RKO (cell line): ENCODE measurements around the gene VPS54.

Source experiments
- DNase-seq: peaks from one replicate; pipeline ENCODE4 v3.0.0-alpha.2; 2016; ENCODE audit warnings: low spot score

VPS54 gene, protein sequence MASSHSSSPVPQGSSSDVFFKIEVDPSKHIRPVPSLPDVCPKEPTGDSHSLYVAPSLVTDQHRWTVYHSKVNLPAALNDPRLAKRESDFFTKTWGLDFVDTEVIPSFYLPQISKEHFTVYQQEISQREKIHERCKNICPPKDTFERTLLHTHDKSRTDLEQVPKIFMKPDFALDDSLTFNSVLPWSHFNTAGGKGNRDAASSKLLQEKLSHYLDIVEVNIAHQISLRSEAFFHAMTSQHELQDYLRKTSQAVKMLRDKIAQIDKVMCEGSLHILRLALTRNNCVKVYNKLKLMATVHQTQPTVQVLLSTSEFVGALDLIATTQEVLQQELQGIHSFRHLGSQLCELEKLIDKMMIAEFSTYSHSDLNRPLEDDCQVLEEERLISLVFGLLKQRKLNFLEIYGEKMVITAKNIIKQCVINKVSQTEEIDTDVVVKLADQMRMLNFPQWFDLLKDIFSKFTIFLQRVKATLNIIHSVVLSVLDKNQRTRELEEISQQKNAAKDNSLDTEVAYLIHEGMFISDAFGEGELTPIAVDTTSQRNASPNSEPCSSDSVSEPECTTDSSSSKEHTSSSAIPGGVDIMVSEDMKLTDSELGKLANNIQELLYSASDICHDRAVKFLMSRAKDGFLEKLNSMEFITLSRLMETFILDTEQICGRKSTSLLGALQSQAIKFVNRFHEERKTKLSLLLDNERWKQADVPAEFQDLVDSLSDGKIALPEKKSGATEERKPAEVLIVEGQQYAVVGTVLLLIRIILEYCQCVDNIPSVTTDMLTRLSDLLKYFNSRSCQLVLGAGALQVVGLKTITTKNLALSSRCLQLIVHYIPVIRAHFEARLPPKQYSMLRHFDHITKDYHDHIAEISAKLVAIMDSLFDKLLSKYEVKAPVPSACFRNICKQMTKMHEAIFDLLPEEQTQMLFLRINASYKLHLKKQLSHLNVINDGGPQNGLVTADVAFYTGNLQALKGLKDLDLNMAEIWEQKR

DNA sequence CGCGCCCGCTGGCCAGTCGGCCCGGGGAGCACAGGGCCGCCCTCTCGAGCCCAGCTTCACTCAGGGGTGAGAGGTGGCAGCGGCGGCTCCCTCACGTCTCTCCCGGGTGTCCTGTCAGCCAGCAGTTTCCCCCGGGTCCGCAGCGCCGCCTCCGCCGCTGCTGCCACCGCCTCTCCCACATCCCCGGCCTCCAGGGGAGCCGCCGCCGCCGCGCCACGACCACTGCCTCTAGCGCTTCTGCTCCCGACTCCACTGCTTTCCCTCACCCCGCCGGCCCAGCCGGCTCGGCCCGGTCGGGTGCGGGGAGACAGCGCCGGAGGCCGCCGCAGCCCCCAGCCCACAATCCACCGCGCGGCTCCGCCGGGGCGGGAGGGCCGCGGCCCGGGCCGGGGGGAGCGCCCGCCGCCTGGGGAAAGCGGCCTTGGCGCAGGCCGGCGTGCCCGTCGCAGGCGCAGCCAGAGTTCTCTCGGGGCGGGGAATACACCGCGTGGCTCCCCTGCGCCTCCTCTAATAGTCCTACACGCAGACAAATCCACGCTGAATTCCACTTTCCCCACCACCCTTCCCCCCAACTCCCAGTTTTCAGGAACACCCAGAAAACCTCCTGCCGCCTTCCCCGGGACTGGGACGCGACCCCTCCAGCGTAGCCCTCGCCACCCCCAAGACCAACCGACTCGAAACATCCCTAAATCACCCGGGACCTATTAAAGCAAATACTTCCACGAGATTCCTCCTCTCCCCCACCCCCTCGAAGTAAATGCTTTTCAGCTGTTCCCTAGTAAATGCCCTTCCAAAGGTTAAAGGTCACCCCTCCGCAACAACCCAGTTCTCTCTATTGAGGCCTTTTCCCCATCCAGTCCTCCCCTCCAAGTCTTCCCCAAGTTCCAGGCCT, at the start of gene VPS54:
VPS54 (minus strand) TSS at position 346 of the 892 bp plus-strand sequence. CDS start 35,429 bp downstream, outside the sequence.
- peak; percentile 67 for DNase-seq

- no peak for DNase-seq
These were observed 48.1 kb upstream of the VPS54 start for GRCh38 chr2:64067326-64067725.

DNA sequence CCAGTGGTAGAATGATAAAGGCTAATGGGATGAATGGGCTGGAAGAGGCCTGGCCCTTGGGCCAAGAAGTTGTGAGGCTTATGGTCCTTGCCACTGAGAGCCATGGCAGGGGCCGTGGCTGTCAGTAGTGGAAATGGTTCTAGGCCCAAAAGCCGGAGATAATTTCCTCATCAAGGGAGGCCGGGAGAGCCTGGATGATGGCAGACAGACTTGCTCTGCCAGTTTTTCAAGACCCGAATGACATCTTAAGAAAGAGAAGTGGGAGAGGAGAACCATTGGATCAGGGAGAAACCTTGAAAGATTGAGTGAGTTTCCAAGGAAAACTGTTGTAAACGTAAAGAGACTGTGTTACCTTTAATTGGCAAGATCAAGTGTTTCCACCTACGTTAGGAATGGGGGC, 46.3 kb upstream of the VPS54 start:
- DNase-seq: no peak

- DNase-seq: no peak
These were observed 44.7 kb upstream of the VPS54 start for GRCh38 chr2:64063924-64064331.

GRCh38 chr2:64063454-64063853, 44.2 kb upstream of the VPS54 start:
- no peak for DNase-seq

- no peak for DNase-seq
These were observed 43.6 kb upstream of the VPS54 start for GRCh38 chr2:64062840-64063239.

DNA sequence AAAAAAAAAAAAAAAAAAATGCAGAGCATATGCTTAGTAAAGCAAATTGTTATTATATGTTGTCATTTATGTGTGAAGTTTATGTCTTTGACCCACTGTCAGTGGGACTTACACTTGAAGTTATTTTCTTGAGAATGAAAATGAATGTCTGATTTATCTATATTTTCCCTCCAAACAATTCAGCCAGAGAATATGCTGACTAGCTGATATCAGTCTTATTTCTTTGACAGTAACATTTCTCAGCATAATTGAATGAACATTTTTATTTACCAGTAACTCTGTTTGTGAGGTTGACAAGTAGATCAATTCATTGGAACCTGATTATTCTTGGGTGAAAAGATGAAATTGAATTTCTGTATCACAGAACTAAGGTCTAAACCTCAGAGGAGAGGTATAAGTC, 40.0 kb upstream of the VPS54 start:
- no peak for DNase-seq

DNA sequence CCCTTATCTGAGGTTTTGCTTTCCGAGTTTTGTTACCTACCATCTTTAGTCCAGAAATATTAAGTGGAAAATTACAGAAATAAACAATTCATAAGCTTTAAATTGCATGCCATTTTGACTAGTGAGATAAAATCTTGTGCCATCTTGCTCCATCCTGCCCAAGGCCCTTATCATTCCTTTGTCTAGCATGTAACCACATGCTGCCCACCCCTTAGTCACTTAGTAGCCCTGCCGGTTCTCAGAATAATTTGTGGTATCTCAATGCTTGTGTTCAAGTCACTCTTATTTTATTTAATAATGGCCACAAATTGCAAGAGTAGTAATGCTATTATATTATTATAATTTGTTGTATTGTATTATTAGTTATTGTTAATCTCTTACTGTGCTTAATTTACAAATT, 36.8 kb upstream of the VPS54 start:
- DNase-seq: no peak

GRCh38 chr2:64054161-64054915, 35.1 kb upstream of the VPS54 start:
- no peak for DNase-seq

DNA sequence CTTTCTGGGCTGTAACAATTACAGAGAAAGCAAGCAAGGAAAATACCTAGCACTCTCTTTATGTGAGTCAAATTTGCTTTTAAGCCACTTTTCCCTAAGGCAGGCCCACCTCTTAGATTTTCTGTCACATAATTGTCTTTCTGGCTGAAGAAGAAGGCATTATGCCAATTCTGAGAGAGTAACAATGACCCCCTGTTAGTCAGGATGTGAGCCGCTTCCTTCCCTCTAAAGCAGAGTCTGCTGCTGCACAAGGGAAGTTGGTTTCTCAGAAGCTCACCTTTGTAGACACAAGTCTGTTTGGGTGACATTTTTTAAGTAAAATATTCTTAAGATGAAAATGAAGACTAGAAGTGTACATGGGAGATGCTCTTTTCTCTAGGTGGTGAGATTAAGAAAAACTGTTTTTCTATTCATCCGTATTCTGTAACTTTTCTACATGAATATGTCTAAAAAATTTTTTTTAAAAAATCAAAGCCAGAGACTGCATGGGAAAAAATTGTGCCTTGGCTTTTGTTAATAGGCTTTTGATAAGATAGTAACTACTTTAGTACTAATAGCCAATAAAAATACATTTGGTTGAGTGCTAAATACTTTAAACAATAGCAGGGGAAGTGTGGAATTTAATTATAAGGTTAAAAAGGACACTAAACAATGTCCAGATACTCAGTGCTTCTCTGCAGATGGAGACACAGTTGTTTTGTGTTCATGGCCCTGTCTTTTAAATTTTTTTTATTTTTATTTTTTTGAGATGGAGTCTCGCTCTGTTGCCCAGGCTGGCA, 33.4 kb upstream of the VPS54 start:
- no peak for DNase-seq

GRCh38 chr2:64049633-64050220, 30.5 kb upstream of the VPS54 start:
- DNase-seq: peak; percentile 72

DNA sequence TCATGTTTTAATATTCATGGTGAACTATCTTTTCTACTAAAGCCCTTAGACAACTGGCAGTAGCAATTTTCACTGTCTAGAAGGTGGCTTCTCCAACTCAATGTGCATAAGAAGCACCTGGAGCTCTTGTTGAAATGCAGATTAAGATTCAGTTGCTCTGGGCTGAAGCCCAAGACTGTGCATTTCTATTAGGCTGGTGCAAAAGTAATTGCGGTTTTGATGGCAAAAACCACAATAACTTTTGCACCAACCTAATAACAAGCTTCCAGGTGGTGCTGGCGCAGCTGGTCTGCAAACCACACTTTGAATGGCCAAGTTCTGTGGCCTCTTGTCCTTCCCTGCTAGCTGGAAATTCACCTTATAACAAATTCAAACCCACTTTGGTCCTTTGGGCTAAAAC, 26.7 kb upstream of the VPS54 start:
- DNase-seq: no peak

- no peak for DNase-seq
These were observed 20.9 kb upstream of the VPS54 start for GRCh38 chr2:64040161-64040560.

DNA sequence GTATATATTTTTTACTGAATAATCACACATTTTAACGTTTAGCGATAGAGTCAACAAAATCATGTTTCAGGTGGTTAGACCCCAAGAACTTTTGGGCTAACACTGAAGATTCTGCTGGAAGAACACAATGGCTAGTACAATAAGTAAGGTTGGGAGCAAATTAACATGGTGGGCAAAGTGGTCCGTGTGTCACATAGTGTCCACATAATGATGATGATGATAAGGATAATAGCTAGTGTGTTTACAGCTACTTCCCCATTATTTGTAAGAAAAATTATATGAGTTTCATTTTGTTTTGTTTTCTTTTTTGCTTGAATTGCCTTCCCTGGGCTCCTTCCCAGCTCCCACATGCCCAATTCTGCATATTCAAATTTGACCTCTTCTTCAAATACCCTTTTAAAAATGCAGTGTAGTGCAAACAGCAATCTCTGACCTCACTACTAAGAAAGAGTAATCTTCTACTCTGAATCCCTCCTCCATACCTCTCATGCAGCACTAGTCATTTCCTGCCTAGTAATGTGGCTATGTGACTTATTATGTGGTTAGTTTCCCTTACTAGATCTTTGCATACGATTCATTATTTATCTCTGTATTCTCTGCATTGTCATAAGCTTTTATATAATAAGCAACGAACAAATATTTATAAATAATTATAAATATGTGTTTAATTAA, 16.9 kb upstream of the VPS54 start:
- peak; percentile 91 for DNase-seq

- no peak for DNase-seq
These were observed 16.1 kb upstream of the VPS54 start for GRCh38 chr2:64035072-64035942.

DNA sequence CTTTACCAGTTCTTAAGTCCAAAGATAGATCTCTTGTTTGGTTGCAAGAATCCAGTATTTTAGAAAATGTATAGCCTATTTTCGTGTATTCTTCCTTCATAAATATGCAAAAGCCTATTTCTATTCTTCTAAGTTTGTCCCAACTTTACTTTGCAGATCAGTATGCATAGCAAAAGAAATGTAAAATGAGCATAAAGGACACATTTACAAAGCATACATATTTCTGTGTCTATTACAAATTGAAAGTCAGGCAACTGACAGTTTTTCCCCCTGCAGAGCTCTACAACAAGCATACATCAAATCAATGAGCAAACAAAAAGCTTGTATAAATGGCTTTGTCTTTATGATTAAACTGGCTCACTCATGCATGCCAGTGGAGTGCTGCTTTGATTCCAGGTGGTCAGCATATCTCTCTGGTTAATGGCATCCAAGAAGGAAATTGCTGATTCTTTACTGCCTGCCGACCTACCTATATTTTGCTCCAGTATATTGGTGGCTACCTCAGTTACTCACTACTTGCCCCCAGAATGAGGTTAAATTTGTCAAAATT, 10.0 kb upstream of the VPS54 start:
- no peak for DNase-seq

GRCh38 chr2:64025741-64026140, 6.5 kb upstream of the VPS54 start:
- no peak for DNase-seq
